GM19452 (cell line): ENCODE results near the gene HYAL4.
"Not testable (repeated sequence)": the region's sequence is repeated elsewhere in the genome, so short reads cannot be mapped to it uniquely, and the experiment has no call there.

Source experiments
- ATAC-seq: cut with Tn5 transposase; IDR thresholded peaks from one replicate; pipeline ENCODE4 v1.9.1; 2021; ENCODE audit not compliant: unreplicated experiment

Gene HYAL4

DNA sequence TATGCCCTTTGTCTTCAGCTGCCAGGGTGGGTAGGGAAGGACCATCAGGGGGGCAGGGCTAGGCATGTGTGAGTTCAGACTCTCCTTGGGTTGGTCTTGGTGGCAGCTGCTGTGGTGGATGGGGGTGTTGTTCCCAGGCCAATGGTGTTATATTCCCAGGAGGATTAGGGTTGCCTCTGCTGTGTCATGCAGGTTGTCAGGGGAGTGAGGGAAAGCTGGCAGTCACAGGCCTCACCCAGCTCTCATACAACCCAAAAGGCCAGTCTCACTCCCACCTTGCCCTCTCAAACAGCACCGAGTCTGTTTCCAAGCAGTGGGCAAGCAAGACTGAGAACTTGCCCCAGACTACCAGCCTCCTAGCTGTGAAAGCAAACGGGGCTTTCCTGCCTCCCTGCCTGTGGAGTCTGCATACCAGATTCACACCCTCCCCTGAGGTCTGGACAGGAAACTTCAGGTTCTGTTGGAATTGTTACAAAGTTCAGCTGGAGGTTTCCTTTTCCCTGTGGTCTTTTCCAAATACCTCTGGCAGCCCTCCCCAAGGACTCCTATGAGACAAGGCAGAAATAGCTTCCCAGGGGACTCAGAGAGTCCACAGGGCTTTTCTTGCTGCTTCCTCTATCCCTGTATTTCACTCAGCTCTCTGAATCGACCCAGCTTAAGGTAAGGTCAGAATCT lies 1.4 kb downstream of the HYAL4 start:
- no peak for ATAC-seq

DNA sequence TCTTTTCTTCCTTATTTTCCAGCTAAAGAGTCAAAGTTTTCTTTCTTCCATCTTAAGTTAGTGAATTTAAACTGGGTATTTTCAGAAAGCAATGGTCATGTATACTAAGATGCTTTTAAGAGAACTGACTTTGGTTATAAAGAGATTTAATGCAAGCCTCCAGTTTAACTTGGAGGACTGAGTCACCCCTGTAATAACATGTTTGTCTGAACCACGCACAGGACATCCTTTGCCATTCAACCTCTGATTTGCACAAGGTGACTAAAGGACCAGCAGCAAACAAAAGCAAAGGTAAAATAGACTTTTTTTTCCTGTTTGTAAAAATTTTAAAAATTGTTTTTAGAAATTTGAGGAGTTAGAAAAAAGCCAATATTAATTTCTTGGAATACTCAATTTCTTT lies 2.9 kb downstream of the HYAL4 start:
- no peak for ATAC-seq

DNA sequence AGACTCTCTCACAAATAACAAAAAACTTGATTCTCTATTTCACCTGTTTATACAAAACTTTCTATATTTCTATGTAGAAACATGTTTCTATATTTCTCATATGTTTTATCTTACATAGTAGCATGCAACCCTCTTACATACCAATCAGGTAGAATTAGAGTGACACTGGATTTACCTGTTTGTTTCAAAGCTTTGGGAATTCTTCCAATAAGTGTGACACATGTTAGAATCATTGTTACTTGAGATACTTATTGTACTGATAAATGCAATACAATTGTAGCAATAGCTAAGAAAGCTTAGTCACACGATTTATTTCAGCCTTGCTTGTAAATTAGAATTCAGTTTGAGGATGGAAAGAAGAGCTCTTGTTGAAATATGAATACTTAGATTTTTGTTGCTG lies 4.9 kb downstream of the HYAL4 start:
- ATAC-seq, result no peak

DNA sequence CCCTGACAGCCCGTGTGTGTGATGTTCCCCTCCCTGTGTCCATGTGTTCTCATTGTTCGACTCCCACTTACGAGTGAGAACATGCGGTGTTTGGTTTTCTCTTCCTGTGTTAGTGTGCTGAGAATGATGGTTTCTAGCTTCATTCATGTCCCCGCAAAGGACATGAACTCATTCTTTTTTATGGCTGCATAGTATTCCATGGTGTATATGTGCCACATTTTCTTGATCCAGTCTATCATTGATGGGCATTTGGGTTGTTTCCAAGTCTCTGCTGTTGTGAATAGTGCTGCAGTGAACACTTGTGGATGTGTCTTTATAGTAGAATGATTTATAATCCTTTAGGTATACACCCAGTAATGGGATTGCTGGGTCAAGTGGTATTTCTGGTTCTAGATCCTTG lies 6.4 kb downstream of the HYAL4 start:
- not testable (repeated sequence) for ATAC-seq

DNA sequence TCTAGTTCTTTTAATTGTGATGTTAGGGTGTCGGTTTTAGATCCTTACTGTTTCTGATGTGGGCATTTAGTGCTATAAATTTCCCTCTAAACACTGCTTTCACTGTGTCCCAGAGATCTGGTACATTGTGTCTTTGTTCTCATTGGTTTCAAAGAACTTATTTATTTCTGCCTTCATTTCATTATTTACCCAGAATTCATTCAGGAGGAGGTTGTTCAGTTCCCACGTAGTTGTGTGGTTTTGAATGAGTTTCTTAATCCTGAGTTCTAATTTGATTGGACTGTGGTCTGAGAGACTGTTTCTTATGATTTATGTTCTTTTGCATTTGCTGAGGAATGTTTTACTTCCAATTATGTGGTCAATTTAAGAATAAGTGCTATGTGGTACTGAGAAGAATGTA lies 9.3 kb downstream of the HYAL4 start:
- not testable (repeated sequence) for ATAC-seq

DNA sequence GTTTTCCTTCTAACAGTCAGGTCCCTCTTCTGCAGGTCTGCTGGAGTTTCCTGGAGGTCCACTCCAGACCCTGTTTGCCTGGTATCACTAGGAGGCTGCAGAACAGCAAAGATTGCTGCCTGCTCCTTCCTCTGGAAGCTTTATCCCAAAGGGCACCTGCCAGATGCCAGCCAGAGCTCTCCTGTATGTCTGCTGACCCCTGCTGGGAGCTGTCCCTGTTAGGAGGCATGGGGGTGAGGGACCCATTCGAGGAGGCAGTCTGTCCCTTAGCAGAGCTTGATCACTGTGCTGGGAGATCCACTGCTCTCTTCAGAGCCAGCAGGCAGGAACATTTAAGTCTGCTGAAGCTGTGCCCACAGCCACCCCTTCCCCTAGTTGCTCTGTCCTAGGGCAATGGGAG lies 11.5 kb downstream of the HYAL4 start:
- not testable (repeated sequence) for ATAC-seq

DNA sequence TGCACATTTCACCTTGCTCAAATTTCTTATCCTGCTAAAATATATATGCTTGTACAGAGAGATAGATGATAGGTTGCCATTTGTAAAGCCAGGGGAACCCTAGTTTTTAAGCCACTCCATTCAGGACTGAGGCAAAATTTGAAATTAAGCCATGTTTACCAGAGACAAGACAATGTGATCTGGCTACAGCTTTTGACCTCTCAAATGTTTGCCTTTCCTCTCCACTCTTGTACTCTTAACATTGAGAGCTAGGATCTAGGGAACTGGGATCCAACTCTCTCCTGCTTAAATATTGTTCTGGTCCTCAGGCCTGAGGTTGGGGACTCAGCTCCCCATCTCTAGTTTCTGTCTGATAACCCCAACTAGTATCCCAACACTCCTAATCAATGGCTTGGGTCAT lies 15.9 kb downstream of the HYAL4 start:
- ATAC-seq, result no peak

DNA sequence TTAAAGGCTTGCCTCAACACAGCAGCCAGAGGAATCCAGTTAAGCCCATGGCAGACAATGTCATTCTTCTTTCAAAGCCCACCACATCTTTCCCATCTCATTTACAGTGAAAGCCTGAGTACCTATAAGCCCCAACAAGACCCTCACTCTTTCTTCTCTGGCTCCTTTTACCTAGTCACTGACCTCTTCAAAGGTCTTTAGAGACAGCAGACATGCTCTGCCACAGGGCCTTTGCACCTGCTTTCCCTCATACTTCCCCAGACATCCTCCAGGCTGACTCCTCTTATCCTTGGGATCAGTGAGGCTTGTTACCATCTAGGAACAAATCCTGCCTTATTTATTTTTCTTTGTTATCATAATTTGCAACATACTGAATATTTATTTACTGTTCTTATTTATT lies 17.8 kb downstream of the HYAL4 start:
- ATAC-seq, result no peak

DNA sequence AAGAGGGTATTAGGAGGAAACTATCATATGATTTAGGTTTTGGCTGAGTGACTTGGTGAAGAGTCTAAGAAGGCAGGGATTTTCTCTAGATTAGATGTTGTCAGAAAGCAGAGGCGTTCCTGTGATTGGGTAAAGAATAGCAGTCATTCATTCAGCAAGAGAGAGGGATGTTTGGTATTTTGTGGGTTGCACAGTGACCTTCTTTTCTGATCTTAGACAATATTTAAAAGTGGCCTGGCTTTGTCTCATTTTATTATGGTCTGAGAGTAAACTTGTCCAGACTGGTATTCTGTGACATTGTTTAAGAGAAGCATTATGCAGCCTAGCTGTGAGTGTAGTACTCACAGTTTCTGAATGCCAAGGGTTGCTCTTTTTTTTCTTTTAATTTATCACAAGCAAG lies 18.5 kb downstream of the HYAL4 start:
- no peak for ATAC-seq

DNA sequence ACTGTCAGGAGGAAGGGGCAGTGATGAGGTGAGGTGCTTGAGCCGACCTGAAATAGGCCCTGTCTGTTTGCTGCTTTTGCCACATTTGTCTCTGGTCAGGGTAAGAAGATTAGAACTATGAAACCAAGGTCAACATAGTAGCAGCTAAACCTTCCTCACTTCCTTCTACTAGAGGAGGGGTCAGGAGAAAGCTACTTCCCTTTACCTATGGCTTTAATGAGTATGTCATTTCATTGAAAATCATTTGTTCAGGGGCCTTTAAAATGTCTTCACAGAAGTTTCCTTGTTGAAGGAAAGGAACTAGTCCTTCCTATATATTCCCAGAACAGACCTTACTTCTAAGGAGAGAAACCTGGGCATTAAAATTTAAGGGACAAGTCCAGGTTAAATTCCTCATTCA lies 19.0 kb downstream of the HYAL4 start:
- no peak for ATAC-seq

DNA sequence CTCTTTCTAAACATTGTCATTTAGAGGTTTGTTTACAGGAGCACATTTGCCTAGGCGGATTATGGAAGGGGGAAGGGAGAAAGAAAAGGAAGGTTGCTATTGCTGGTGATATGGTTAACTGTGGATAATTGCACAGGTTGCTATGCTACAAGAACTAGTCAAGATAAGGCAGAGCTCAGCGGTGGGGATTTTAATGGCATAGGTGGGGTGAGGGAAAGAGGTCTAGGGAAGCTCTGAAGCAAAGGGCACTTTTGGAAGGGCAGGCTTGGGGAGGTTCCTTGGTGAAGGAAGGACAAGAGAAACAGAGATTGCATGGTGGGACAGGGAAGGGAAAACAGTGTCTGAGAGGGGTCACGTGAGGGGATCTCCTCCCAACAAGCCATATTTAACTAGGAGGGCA lies 19.5 kb downstream of the HYAL4 start:
- no peak for ATAC-seq

DNA sequence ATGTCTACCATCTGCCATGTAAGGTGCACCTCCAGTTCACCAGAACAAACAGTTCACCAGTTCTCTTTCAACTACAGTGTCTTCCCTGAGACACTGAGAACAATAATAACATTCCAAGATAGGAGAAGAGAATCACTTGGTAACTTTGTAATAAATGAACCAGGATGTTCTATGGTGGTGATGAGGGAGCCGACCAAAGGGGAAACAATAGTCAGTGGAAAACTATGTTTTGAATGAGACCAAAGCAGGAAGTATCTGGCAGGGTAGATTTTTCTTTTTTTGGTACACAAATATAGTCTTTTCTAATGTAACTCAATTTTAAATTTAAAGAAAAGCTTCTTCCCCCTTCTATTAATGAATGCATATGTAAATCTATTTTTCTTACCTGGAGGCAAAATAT lies 20.0 kb downstream of the HYAL4 start:
- no peak for ATAC-seq

DNA sequence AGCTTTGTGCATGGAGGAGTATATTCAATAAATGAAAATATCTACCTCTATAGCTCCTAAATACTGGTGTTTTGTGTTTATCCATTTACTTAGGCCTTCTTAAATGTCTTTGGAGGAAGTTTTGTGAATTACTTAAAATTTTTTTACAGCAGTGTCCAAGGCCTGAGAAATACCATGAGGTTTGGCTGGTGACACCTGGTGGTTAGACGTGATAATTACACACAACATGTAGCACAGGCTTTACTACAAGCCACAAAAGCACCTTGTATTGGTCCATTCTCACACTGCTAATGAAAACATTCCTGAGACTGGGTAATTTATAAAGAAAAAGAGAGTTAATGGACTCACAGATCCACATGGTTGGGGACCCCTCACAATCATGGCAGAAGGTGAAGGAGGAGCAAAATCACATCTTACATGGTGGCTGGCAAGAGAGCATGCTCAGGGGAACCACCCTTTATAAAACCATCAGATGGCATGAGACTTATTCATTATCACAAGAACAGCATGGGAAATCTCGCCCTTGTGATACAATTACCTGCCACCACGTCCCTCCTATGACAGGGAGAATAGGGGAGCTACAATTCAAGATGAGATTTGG lies 20.6 kb downstream of the HYAL4 start:
- ATAC-seq, result peak; percentile 84

DNA sequence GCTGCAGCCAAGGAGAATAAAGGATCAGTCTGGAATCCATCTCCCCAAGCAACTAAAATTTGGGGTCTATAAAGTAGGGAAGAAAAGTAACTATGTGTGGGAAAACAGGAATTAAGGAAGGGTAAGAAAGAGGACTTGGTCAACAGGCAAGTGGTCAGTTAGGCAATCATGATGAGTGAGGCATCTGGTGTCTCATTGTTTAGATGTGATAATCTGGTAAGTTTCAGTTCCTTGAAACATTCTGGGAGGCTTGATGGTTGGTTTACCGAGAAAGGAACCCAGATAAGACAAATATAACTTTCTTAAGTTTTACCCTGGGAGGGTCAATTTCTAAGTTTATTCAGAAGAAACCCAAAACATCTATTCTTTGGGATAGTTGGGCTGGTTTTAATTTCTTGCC lies 22.3 kb downstream of the HYAL4 start:
- ATAC-seq, result no peak

DNA sequence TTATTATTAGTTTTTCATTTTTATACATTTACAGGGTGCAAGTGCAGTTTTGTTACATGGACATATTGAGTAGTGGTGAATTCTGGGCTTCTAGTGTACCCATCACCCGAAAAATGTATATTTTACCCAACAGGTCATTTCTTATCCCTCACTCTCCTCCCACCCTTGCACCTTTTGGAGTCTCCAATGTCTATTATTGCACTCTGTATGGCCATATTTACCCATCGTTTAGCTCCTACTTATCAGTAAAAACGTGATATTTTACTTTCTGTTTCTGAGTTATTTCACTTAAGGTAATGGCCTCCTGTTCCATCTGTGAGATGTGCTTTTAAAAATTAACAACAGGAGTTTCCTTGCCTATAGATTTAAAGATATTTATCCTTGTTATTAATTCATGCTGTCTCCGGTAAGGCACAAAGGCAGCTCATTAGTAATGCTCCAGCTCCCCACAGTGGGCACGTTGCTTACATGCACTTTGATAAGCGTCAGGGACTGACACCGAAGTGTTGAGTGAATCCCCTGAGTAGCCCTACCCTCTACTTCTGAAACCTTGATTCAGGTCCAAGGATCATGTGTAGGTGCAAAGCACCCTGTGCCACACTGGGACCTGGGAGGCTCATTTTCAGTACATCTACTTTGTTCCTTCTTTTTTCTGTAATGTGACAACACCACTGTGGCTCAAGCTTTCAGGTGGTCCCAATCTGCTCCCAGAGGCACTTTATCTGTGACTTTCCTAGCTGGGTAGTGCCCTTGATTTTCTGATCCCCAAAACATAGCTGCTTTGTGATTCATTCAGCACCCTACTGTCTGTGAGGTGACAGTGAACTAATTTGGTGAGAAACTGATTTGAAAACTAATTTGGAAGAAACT lies 27.3 kb downstream of the HYAL4 start:
- peak; percentile 90 for ATAC-seq

DNA sequence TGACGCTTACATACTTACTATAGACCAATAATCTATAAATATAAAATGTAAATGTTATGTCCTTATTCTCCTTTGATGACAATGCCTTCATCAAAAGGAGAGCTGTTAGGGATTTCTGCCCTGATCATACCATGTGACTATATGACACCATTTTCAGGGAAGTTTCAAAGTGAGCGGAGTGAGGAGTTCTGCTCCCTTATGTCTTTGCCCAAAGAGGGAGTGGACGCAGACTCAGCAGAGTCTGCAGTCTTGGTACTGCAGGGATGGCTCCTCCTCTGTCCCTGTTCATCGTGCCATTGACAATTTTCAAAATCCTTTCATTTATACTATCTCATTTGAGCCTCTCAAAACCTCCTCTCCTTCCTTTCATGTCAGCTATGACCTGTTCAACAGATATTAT lies 27.9 kb downstream of the HYAL4 start:
- no peak for ATAC-seq

DNA sequence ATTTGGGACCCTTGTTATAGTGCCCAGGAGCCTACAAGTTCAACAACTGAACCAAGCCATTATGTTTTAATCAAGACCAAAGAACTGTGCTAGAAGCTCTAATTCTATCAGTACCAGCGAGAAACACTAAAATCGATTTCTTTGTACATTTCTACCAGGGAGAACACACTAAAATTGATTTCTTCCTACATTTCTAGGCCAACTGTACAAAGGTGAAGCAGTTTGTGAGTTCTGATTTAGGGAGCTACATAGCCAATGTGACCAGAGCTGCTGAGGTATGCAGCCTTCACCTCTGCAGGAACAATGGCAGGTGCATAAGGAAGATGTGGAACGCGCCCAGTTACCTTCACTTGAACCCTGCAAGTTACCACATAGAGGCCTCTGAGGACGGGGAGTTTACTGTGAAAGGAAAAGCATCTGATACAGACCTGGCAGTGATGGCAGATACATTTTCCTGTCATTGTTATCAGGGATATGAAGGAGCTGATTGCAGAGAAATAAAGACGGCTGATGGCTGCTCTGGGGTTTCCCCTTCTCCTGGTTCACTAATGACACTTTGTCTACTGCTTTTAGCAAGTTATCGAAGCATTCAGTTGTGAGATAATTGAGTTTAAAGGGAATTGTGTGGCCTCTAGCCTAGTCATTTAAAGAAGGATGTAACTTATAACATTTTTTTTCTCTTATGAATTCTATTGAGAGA lies 31.7 kb downstream of the HYAL4 start:
- ATAC-seq, result no peak

DNA sequence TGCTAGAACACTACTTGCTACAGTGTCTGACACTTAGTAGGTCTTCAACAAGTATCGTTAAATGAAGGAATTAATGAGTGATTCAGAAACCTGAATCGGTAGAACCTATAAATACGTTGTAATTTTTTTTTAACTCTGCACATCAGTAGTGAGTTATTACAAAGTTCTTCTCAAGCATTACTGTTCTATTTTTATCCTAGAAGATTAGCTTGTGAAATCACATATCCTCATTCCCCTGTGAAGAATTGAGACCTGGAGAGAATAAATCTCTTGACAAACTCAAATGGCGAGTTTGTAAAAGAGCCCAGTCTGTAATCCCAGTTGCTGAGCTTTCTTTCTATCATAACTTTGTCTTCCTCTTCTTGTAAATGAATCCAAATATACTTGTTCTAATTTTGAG lies 34.7 kb downstream of the HYAL4 start:
- no peak for ATAC-seq

DNA sequence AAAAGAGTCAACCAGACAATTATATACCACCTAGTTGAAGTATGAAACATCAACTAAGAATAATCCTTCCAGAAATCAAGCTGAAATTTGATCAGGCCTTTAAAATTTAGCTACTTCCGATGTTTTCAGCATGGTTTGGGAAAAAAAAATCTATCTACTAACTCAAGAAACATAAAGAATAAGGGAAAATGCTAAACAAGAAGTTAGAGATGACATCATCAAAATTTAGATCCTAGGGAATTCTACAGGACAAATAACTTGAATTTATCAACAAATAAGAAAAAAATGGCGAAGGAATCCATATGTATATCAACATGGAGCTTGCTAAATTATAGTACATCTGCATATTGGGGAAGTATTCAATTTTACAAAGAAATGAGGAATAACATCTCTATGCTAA lies 36.3 kb downstream of the HYAL4 start:
- no peak for ATAC-seq

DNA sequence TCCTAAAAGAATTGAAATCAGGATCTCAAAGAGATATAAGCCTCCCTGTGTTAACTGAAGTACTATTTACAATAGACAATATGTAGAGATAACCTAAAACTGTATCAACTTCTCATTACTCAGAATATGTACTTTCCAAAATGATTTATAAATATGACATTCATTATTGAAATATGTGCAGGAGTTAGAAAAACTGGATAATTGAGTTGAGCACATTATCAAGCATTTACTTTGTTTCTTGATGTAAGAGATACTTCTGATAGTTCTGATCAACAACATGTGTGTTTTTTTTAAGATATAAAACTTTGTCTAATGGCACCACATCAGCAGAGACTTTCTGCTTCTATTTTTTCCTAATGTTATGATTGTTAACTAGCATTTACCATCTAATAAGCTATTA lies 38.2 kb downstream of the HYAL4 start:
- ATAC-seq, result no peak

DNA sequence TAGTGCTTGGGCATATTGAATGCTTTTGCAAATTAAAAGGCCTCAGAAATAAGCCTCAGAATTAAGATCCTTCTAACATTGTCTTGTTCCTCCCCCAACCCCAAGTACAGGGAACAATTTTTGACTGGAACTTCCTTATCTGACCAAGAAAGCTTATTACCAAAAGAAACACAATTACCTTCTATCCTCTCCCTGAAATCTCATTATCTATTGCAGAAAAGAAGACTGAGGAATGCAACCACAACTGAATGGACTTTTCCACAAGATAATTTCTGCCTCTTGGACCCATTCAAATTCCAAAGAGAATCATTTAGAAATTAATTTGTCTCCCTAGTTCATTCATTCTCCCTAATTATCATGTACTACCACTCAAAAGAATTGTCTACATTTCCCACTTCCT lies 43.2 kb downstream of the HYAL4 start:
- no peak for ATAC-seq

DNA sequence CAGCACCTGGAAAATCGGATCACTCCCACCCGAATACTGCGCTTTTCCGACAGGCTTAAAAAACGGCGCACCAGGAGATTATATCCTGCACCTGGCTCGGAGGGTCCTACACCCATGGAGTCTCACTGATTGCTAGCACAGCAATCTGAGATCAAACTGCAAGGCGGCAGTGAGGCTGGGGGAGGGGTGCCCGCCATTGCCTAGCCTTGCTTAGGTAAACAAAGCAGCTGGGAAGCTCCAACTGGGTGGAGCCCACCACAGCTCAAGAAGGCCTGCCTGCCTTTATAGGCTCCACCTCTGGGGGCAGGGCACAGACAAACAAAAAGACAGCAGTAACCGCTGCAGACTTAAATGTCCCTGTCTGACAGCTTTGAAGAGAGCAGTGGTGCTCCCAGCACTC lies 49.8 kb downstream of the HYAL4 start:
- ATAC-seq, result not testable (repeated sequence)
